Liver (tissue), 9 donors: ENCODE measurements around the gene ZRSR2. TPM values are rescaled to one million over a fixed set of nuclear protein-coding genes. Genes with fewer than 3 reads are reported as not detected.

ENCODE experiments used
- DNase-seq: peaks from one replicate; pipeline ENCODE4 v3.0.0-alpha.2; 2017; ENCODE audit warnings: low spot score
- H3K27ac ChIP-seq, 2 donors: one replicate each; pipeline ENCODE4 v1.7.0; 2013; ENCODE audit warnings: inconsistent platforms in 2 of 2, low read length in 2 of 2, control low read depth in 1 of 2, low read depth in 1 of 2, mild to moderate bottlenecking in 1 of 2
- H3K27me3 ChIP-seq, 4 donors: one replicate each; pipeline versions ENCODE4 v1.6.1 to v1.7.0; 2013; ENCODE audit warnings: low read length in 3 of 4, inconsistent platforms in 1 of 4, mild to moderate bottlenecking in 1 of 4, moderate library complexity in 1 of 4; ENCODE audit not compliant: control insufficient read depth in 4 of 4, insufficient read depth in 4 of 4
- H3K36me3 ChIP-seq, 4 donors: one replicate each; pipeline versions ENCODE4 v1.6.1 to v1.7.0; 2013; ENCODE audit warnings: low read length in 3 of 4, mild to moderate bottlenecking in 3 of 4, low read depth in 1 of 4, moderate library complexity in 1 of 4; ENCODE audit not compliant: control insufficient read depth in 4 of 4, insufficient read depth in 3 of 4
- H3K4me1 ChIP-seq, 4 donors: one replicate each; pipeline versions ENCODE4 v1.6.1 to v1.7.0; 2013; ENCODE audit warnings: low read length in 3 of 4, mild to moderate bottlenecking in 3 of 4, moderate library complexity in 1 of 4; ENCODE audit not compliant: control insufficient read depth in 4 of 4, insufficient read depth in 4 of 4
- H3K4me3 ChIP-seq, 3 donors: one replicate each; pipeline versions ENCODE4 v1.6.1 to v1.7.0; 2013; ENCODE audit warnings: low read length in 3 of 3, control low read depth in 1 of 3, low read depth in 1 of 3, mild to moderate bottlenecking in 1 of 3
- H3K9ac ChIP-seq, 2 donors: one replicate each; pipeline ENCODE4 v1.7.0; 2013; ENCODE audit warnings: low read length in 2 of 2, mild to moderate bottlenecking in 2 of 2, moderate library complexity in 2 of 2, control low read depth in 1 of 2, low read depth in 1 of 2
- H3K9me3 ChIP-seq, 4 donors: one replicate each; pipeline versions ENCODE4 v1.6.1 to v1.7.0; 2013; ENCODE audit warnings: low read length in 3 of 4; ENCODE audit not compliant: control insufficient read depth in 4 of 4
- EGR1 ChIP-seq, 2 donors: IDR thresholded peaks; 2 replicates each; pipeline ENCODE4 v1.6.1; 2016 to 2018; ENCODE audit warnings: antibody characterized with exemption in 2 of 2, low read depth in 2 of 2
- FOXA1 ChIP-seq: IDR thresholded peaks from 2 replicates; pipeline ENCODE4 v1.6.1; 2016; ENCODE audit warnings: antibody characterized with exemption
- FOXA2 ChIP-seq: IDR thresholded peaks from 2 replicates; pipeline ENCODE4 v1.6.1; 2016; ENCODE audit warnings: antibody characterized with exemption
- GABPA ChIP-seq, 2 donors: IDR thresholded peaks in 1 of 2; conservative IDR thresholded peaks in 1 of 2; 2 replicates each; pipeline ENCODE4 v1.6.1; 2016; ENCODE audit warnings: antibody characterized with exemption in 2 of 2, mild to moderate bottlenecking in 1 of 2, moderate library complexity in 1 of 2
- HNF4A ChIP-seq, 2 donors: conservative IDR thresholded peaks; 2 replicates each; pipeline ENCODE4 v1.6.1; 2016; ENCODE audit warnings: antibody characterized with exemption in 2 of 2, mild to moderate bottlenecking in 2 of 2
- HNF4G ChIP-seq: IDR thresholded peaks from 2 replicates; pipeline ENCODE4 v1.6.1; 2016; ENCODE audit warnings: antibody characterized with exemption
- JUND ChIP-seq, 2 donors: IDR thresholded peaks; 2 replicates each; pipeline ENCODE4 v1.6.1; 2016; ENCODE audit warnings: antibody characterized with exemption in 2 of 2
- NR2F2 ChIP-seq: IDR thresholded peaks from 2 replicates; pipeline ENCODE4 v1.6.1; 2016; ENCODE audit warnings: antibody characterized with exemption
- RAD21 ChIP-seq, 2 donors: IDR thresholded peaks; 2 replicates each; pipeline ENCODE4 v1.6.1; 2016; ENCODE audit warnings: antibody characterized with exemption in 2 of 2, mild to moderate bottlenecking in 2 of 2
- RXRA ChIP-seq, 2 donors: IDR thresholded peaks; 2 replicates each; pipeline ENCODE4 v1.6.1; 2017 to 2018; ENCODE audit warnings: antibody characterized with exemption in 2 of 2, mild to moderate bottlenecking in 1 of 2
- SP1 ChIP-seq: IDR thresholded peaks from 2 replicates; pipeline ENCODE4 v1.6.1; 2018; ENCODE audit warnings: antibody characterized with exemption, mild to moderate bottlenecking
- TAF1 ChIP-seq: conservative IDR thresholded peaks from 2 replicates; pipeline ENCODE4 v1.6.1; 2016; ENCODE audit warnings: antibody characterized with exemption, mild to moderate bottlenecking
- YY1 ChIP-seq: IDR thresholded peaks from 2 replicates; pipeline ENCODE4 v1.6.1; 2016; ENCODE audit warnings: antibody characterized with exemption, mild to moderate bottlenecking
- WGBS: extraction: QIAGEN DNeasy Blood & Tissue Kit; methylation state at CpG from one replicate; pipeline ENCODE4 v1.1.7; 2013; 5-methylcytosine and 5-hydroxymethylcytosine counted together
- polyA plus RNA-seq, 2 donors: library from polyadenylated mRNA; stranded (reverse) in 1 of 2; unstranded in 1 of 2; fragments of 200-250 nt in 1 of 2; fragments of >200 nt in 1 of 2; fragmentation: Nextera tagmentation in 1 of 2; extraction: Ambion mirVana in 1 of 2; gene quantifications; one replicate each; pipeline versions ENCODE4 v1.2.1 to v1.2.3, GENCODE V29; 2013 to 2015
- total RNA-seq, 2 donors: library from RNA; depleted of rRNA; stranded (reverse); fragments of >200 nt; gene quantifications; one replicate each; pipeline ENCODE4 v1.2.3, GENCODE V29; 2014
- TF ChIP-seq, protein P1 (sequence below): fragments of 150-350 bp; IDR thresholded peaks from 2 replicates; pipeline ENCODE4 v1.5.1; 2017; ENCODE audit warnings: improper control_type of control experiment, low read depth, low read length; ENCODE audit not compliant: missing input control
- TF ChIP-seq, protein P2 (sequence below): IDR thresholded peaks from 2 replicates; pipeline ENCODE4 v1.6.1; 2016; ENCODE audit warnings: antibody characterized with exemption, mild to moderate bottlenecking
- TF ChIP-seq, protein P3 (sequence below): IDR thresholded peaks from 2 replicates; pipeline ENCODE4 v1.6.1; 2016; ENCODE audit warnings: antibody characterized with exemption
- TF ChIP-seq, protein P4 (sequence below): IDR thresholded peaks from 2 replicates; pipeline ENCODE4 v1.6.1; 2016; ENCODE audit warnings: antibody characterized with exemption
- TF ChIP-seq, protein P5 (sequence below): IDR thresholded peaks from 2 replicates; pipeline ENCODE4 v1.6.1; 2016; ENCODE audit warnings: antibody characterized with exemption
- donor health status: healthy.
- donor health status: healthy.
- donor health status: healthy.
- donor health status: healthy.
- donor health status: healthy.

Gene ZRSR2
- total and polyA plus RNA-seq, 4 donors = 1.4 to 7.0 (median 3.0) TPM

DNA sequence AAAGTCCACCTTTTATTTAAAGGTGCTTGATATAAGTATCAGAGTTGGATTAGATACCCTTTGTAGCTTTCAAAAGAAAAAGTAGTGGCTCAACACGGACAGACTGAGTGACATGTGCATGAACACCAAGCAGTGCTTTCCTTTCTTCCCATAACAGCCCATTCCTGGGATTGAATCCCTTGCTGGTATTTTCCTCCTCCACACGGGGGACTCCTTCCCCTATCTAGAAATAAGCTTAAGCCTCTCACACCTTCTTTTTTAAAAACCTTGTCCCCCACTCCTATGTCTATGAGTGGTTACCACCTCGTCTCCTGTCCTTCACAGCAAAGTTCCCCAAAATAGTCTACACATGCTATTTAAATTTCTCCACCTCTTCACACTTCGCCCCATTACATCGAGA, 59.3 kb downstream of the ZRSR2 start:
- 70% methylated on average over 5 of the region's 5 CpGs for WGBS
- no peaks in the 10 kb centered on the region for H3K27me3 ChIP-seq
- H3K4me1 ChIP-seq = peaks cover 0 to 7% (median 4%) of the 10 kb centered on the region in 4 donors
- DNase-seq = no peak
- TF ChIP-seq RAD21 (IDR thresholded peaks at IDR 0.05) (peak; percentile 20 to 39), YY1 (no peak)
- no peak overlapping the region for H3K9ac ChIP-seq
- H3K27ac ChIP-seq = no peak overlapping the region
- H3K9me3 ChIP-seq = no peaks in the 10 kb centered on the region
- peaks cover 0 to 4% (median 0%) of the 10 kb centered on the region in 4 donors for H3K36me3 ChIP-seq
- no peak overlapping the region for H3K4me3 ChIP-seq

DNA sequence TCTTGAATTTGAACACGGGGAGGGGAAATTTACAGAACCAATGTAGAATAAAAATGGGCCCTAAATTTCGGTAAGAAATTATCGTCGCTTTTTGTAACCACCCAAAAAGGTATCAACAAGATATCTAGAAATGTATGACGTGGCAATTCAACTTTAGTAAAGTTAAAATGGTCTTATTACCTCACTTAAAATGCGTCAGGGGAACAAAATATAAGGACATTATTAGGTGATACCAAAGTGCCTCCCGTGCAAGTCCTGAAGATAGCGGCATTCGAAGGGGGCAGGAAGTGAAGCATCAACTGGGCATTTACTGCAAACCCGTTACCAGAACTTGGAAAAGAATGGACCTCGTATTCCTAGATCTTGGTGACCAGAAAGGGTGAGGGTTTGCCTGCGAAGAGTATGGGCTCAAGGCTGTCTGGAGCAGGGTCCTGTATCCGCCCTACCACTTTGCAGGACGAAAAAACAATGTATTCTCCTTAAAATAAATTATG, 63.3 kb downstream of the ZRSR2 start:
- H3K27me3 ChIP-seq = no peaks in the 10 kb centered on the region
- H3K9ac ChIP-seq = peak overlapping the region in 1 of 2 donors; percentile 31
- no peak for DNase-seq
- no peaks in the 10 kb centered on the region for H3K36me3 ChIP-seq
- WGBS = 49% methylated on average over 14 of the region's 14 CpGs
- H3K4me1 ChIP-seq = peaks cover 0 to 14% (median 10%) of the 10 kb centered on the region in 4 donors
- TF ChIP-seq RXRA (IDR thresholded peaks at IDR 0.05) = no peak
- TF ChIP-seq, protein P1, sequence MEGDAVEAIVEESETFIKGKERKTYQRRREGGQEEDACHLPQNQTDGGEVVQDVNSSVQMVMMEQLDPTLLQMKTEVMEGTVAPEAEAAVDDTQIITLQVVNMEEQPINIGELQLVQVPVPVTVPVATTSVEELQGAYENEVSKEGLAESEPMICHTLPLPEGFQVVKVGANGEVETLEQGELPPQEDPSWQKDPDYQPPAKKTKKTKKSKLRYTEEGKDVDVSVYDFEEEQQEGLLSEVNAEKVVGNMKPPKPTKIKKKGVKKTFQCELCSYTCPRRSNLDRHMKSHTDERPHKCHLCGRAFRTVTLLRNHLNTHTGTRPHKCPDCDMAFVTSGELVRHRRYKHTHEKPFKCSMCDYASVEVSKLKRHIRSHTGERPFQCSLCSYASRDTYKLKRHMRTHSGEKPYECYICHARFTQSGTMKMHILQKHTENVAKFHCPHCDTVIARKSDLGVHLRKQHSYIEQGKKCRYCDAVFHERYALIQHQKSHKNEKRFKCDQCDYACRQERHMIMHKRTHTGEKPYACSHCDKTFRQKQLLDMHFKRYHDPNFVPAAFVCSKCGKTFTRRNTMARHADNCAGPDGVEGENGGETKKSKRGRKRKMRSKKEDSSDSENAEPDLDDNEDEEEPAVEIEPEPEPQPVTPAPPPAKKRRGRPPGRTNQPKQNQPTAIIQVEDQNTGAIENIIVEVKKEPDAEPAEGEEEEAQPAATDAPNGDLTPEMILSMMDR = no peak
- no peak for TF ChIP-seq TAF1
- no peak for TF ChIP-seq HNF4G
- TF ChIP-seq RAD21 (IDR thresholded peaks at IDR 0.05) = no peak
- TF ChIP-seq GABPA (IDR thresholded peaks at IDR 0.05 in 1 of 2, conservative IDR thresholded peaks at IDR 0.05 in 1 of 2) = no peak
- TF ChIP-seq, protein P2, sequence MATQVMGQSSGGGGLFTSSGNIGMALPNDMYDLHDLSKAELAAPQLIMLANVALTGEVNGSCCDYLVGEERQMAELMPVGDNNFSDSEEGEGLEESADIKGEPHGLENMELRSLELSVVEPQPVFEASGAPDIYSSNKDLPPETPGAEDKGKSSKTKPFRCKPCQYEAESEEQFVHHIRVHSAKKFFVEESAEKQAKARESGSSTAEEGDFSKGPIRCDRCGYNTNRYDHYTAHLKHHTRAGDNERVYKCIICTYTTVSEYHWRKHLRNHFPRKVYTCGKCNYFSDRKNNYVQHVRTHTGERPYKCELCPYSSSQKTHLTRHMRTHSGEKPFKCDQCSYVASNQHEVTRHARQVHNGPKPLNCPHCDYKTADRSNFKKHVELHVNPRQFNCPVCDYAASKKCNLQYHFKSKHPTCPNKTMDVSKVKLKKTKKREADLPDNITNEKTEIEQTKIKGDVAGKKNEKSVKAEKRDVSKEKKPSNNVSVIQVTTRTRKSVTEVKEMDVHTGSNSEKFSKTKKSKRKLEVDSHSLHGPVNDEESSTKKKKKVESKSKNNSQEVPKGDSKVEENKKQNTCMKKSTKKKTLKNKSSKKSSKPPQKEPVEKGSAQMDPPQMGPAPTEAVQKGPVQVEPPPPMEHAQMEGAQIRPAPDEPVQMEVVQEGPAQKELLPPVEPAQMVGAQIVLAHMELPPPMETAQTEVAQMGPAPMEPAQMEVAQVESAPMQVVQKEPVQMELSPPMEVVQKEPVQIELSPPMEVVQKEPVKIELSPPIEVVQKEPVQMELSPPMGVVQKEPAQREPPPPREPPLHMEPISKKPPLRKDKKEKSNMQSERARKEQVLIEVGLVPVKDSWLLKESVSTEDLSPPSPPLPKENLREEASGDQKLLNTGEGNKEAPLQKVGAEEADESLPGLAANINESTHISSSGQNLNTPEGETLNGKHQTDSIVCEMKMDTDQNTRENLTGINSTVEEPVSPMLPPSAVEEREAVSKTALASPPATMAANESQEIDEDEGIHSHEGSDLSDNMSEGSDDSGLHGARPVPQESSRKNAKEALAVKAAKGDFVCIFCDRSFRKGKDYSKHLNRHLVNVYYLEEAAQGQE = no peak
- TF ChIP-seq, protein P3, sequence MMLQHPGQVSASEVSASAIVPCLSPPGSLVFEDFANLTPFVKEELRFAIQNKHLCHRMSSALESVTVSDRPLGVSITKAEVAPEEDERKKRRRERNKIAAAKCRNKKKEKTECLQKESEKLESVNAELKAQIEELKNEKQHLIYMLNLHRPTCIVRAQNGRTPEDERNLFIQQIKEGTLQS = no peak
- TF ChIP-seq NR2F2 = no peak
- TF ChIP-seq SP1 = no peak
- TF ChIP-seq, protein P4, sequence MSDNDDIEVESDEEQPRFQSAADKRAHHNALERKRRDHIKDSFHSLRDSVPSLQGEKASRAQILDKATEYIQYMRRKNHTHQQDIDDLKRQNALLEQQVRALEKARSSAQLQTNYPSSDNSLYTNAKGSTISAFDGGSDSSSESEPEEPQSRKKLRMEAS = no peak
- no peak for TF ChIP-seq JUND (IDR thresholded peaks at IDR 0.05)
- no peak for TF ChIP-seq EGR1 (IDR thresholded peaks at IDR 0.05; ENCODE audit: low read depth in 2 of 2)
- no peak for TF ChIP-seq FOXA2
- TF ChIP-seq, protein P5, sequence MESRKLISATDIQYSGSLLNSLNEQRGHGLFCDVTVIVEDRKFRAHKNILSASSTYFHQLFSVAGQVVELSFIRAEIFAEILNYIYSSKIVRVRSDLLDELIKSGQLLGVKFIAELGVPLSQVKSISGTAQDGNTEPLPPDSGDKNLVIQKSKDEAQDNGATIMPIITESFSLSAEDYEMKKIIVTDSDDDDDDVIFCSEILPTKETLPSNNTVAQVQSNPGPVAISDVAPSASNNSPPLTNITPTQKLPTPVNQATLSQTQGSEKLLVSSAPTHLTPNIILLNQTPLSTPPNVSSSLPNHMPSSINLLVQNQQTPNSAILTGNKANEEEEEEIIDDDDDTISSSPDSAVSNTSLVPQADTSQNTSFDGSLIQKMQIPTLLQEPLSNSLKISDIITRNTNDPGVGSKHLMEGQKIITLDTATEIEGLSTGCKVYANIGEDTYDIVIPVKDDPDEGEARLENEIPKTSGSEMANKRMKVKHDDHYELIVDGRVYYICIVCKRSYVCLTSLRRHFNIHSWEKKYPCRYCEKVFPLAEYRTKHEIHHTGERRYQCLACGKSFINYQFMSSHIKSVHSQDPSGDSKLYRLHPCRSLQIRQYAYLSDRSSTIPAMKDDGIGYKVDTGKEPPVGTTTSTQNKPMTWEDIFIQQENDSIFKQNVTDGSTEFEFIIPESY = no peak
- no peak for TF ChIP-seq YY1
- TF ChIP-seq HNF4A (conservative IDR thresholded peaks at IDR 0.05) = no peak
- TF ChIP-seq FOXA1 = no peak
- H3K9me3 ChIP-seq = no peaks in the 10 kb centered on the region
- peak overlapping the region in 1 of 2 donors; percentile 21 for H3K27ac ChIP-seq
- H3K4me3 ChIP-seq = peak overlapping the region in 2 of 3 donors; percentile 69 to 87
